PFSK-1 (cell line): ENCODE results near the gene SPATS1. TPM values are rescaled to one million over a fixed set of nuclear protein-coding genes. Genes with fewer than 3 reads are reported as not detected.

Source experiments
- FOXP2 ChIP-seq: optimal IDR thresholded peaks from 2 replicates; pipeline ENCODE3; 2011; ENCODE audit warnings: borderline replicate concordance, control low read depth, inconsistent platforms; ENCODE audit not compliant: insufficient read depth; ENCODE audit errors: extremely low read length, extremely low read depth
- POLR2AphosphoS5 ChIP-seq: IDR thresholded peaks from 2 replicates; pipeline ENCODE4 v1.6.1; 2012; ENCODE audit warnings: low read depth, mild to moderate bottlenecking, control low read depth, low read length, moderate library complexity
- REST ChIP-seq, 2 experiments: IDR thresholded peaks; 2 replicates each; pipeline versions ENCODE4 v1.6.1 to v1.8.0; 2011 to 2012; ENCODE audit warnings: low read depth in 2 of 2, low read length in 2 of 2, control low read depth in 1 of 2, inconsistent platforms in 1 of 2, mild to moderate bottlenecking in 1 of 2, moderate library complexity in 1 of 2; ENCODE audit not compliant: insufficient read depth in 1 of 2
- SIN3A ChIP-seq: IDR thresholded peaks from 2 replicates; pipeline ENCODE4 v1.6.1; 2012; ENCODE audit warnings: mild to moderate bottlenecking, low read length, moderate library complexity, borderline replicate concordance; ENCODE audit not compliant: insufficient read depth
- TAF1 ChIP-seq: IDR thresholded peaks from 2 replicates; pipeline ENCODE4 v1.6.1; 2012; ENCODE audit warnings: low read length, control low read depth, borderline replicate concordance; ENCODE audit not compliant: insufficient read depth
- polyA plus RNA-seq: library from polyadenylated mRNA; unstranded; fragments of >200 nt; gene quantifications from one replicate; pipeline ENCODE4 v1.2.1, GENCODE V29; 2012; ENCODE audit warnings: low read depth, missing spikeins; ENCODE audit not compliant: insufficient read length

Gene SPATS1
- polyA plus RNA-seq, result not detected

GRCh38 chr6:44342489-44342888 lies at the start of gene SPATS1:
Gene SPATS1, plus strand, starts transcription at chr6:44342650. Its CDS starts 446 bp downstream, at chr6:44343096.
- TF ChIP-seq POLR2AphosphoS5 (no peak), REST (IDR thresholded peaks at IDR 0.05; ENCODE audit: insufficient read depth in 1 of 2, low read depth in 2 of 2, low read length in 2 of 2) (no peak), SIN3A (no peak), FOXP2 (no peak), TAF1 (no peak)

- TF ChIP-seq REST (IDR thresholded peaks at IDR 0.05; ENCODE audit: insufficient read depth in 1 of 2, low read depth in 2 of 2, low read length in 2 of 2) (no peak), POLR2AphosphoS5 (no peak), FOXP2 (no peak), TAF1 (no peak), SIN3A (no peak)
Measured at GRCh38 chr6:44292661-44293365, 49.6 kb upstream of the SPATS1 start.

GRCh38 chr6:44294832-44295791 lies 47.3 kb upstream of the SPATS1 start:
- TF ChIP-seq REST (IDR thresholded peaks at IDR 0.05; ENCODE audit: insufficient read depth in 1 of 2, low read depth in 2 of 2, low read length in 2 of 2) (no peak), TAF1 (no peak), FOXP2 (no peak), SIN3A (no peak)

- TF ChIP-seq FOXP2, result no peak
- TF ChIP-seq POLR2AphosphoS5, result no peak; the same call in none of the 2 replicates
- no peak for TF ChIP-seq TAF1
- no peak for TF ChIP-seq SIN3A
- TF ChIP-seq REST (IDR thresholded peaks at IDR 0.05; ENCODE audit: insufficient read depth in 1 of 2, low read depth in 2 of 2, low read length in 2 of 2), result no peak
Measured at GRCh38 chr6:44297063-44298038, 45.1 kb upstream of the SPATS1 start.
